A673 (cell line): ENCODE data around the gene URB1. TPM values are rescaled to one million over a fixed set of nuclear protein-coding genes. Genes with fewer than 3 reads are reported as not detected.

ENCODE experiments used
- BruUV-seq: library from RNA; stranded (reverse); fragments of 400-500 nt; replicated peaks from 2 replicates; lab custom pipeline; 2021; lab: Mats Ljungman, UMichigan
- CTCF ChIA-PET: fragments of 300-600 bp; sonication (Branson Sonifier 250); formaldehyde crosslinking; loops from one replicate; lab custom pipeline; 2022; ENCODE audit warnings: antibody characterized with exemption; lab: Charles Lee
- POLR2A ChIA-PET: fragments of 300-600 bp; sonication (Branson Sonifier 250); formaldehyde crosslinking; loops from one replicate; lab custom pipeline; 2022; ENCODE audit warnings: antibody characterized with exemption; ENCODE audit not compliant: low non-redundant PET; lab: Charles Lee
- DNase-seq: peaks from one replicate; pipeline ENCODE4 v3.0.0-alpha.2; 2015; ENCODE audit warnings: low spot score
- H3K27ac ChIP-seq: fragments of 200-600 bp; sonication (generic); 2 replicates; pipeline ENCODE4 v1.5.1; 2016; ENCODE audit warnings: mixed run types, low read depth, mild to moderate bottlenecking, mixed read lengths, antibody characterized with exemption, low read length; ENCODE audit not compliant: poor library complexity, severe bottlenecking
- H3K27me3 ChIP-seq: fragments of 200-600 bp; sonication (generic); replicated peaks from 2 replicates; pipeline ENCODE4 v1.6.1; 2017; ENCODE audit warnings: mixed run types, low read depth, mild to moderate bottlenecking, mixed read lengths, antibody characterized with exemption, low read length; ENCODE audit not compliant: insufficient read depth, poor library complexity
- H3K36me3 ChIP-seq: fragments of 200-600 bp; sonication (generic); 2 replicates; pipeline ENCODE4 v1.6.1; 2016; ENCODE audit warnings: mixed run types, mild to moderate bottlenecking, mixed read lengths, antibody characterized with exemption, low read length; ENCODE audit not compliant: insufficient read depth, poor library complexity, severe bottlenecking
- H3K4me1 ChIP-seq: fragments of 200-600 bp; sonication (generic); 2 replicates; pipeline ENCODE4 v1.6.1; 2017; ENCODE audit warnings: mixed run types, mild to moderate bottlenecking, mixed read lengths, antibody characterized with exemption, low read length; ENCODE audit not compliant: insufficient read depth, poor library complexity, severe bottlenecking
- H3K4me3 ChIP-seq: fragments of 200-600 bp; sonication (generic); 2 replicates; pipeline ENCODE4 v1.5.1; 2016; ENCODE audit warnings: low read depth, mixed run types, mild to moderate bottlenecking, mixed read lengths, low read length; ENCODE audit not compliant: poor library complexity, severe bottlenecking
- H3K9me3 ChIP-seq: fragments of 200-600 bp; sonication (generic); 2 replicates; pipeline ENCODE4 v1.6.1; 2016; ENCODE audit warnings: mixed run types, low read depth, mild to moderate bottlenecking, mixed read lengths, antibody characterized with exemption, low read length; ENCODE audit not compliant: poor library complexity, severe bottlenecking
- EZH2 ChIP-seq: fragments of 200-600 bp; sonication (generic); IDR thresholded peaks from 2 replicates; pipeline ENCODE4 v1.6.1; 2017; ENCODE audit warnings: borderline replicate concordance, low read depth, mild to moderate bottlenecking, mixed read lengths, antibody characterized with exemption, low read length; ENCODE audit not compliant: poor library complexity, severe bottlenecking
- intact Hi-C: fragments of 100-400 bp; cut with micrococcal nuclease; formaldehyde crosslinking; loops from one replicate; pipeline ENCODE4 v1.10.0; 2022; ENCODE audit not compliant: unreplicated experiment
- total RNA-seq: library from RNA; stranded (reverse); gene quantifications from 2 replicates; pipeline ENCODE4 v1.2.3, GENCODE V29; 2021
- TF ChIP-seq, protein P1 (sequence below): fragments of 300-800, 200-600 bp; sonication (generic); conservative IDR thresholded peaks from 2 replicates; pipeline ENCODE4 v1.5.1; 2017; ENCODE audit warnings: low read depth, mild to moderate bottlenecking, antibody characterized with exemption, low read length, moderate library complexity, mixed read lengths

URB1 gene
- total RNA-seq, 1 experiment from 2014 or later, result 30.5 TPM

DNA sequence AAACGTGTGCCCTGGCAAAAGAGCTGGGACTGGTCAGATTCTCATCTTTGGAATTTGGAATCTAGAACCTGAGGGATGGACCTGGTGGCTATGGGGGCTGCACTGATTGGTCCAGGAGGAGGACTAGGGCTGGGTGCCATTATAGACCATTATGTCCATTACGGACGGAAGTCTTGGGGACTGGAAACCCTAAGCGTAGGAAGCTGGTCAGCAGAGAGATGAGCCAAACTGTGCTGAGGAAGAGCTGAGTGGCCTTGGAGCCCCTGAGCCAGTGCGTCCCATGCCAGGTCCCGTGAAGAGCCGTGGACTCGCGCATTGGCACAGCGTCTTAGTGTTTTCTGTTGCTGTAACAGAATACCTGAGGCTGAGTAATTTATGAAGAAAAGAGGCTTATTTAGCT is 84.1 kb downstream of the URB1 start:
- no peak for DNase-seq
- no TSS peak for BruUV-seq
- intact Hi-C loops, result no loop called here

DNA sequence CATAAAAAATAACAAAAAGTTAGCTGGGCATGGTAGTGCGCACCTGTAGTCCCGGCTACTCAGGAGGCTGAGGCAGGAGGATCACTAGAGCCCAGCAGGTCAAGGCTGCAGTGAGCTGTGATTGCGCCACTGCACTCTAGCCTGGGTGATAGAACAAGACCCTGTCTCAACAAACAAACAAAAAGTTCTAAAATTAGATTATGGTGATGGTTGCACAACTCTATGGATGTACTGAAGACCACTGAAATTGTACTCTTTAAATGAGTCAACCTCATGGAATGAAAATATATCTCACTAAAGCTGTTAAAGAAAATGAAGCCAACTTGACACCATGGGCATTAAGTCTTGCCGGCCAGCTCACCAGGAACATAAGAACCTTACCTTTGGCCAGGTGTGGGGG is 85.1 kb downstream of the URB1 start:
- Histone ChIP-seq H3K27ac (no peak overlapping the region), H3K4me3 (no peak overlapping the region), H3K4me1 (no peaks in the 10 kb centered on the region), H3K36me3 (peaks cover 2% of the 10 kb centered on the region), H3K27me3 (no peaks in the 10 kb centered on the region), H3K9me3 (no peaks in the 10 kb centered on the region)
- intact Hi-C loops, result no loop called here
- no TSS peak for BruUV-seq
- POLR2A ChIA-PET, result no interaction called here
- DNase-seq, result no peak
- TF ChIP-seq, protein P1, sequence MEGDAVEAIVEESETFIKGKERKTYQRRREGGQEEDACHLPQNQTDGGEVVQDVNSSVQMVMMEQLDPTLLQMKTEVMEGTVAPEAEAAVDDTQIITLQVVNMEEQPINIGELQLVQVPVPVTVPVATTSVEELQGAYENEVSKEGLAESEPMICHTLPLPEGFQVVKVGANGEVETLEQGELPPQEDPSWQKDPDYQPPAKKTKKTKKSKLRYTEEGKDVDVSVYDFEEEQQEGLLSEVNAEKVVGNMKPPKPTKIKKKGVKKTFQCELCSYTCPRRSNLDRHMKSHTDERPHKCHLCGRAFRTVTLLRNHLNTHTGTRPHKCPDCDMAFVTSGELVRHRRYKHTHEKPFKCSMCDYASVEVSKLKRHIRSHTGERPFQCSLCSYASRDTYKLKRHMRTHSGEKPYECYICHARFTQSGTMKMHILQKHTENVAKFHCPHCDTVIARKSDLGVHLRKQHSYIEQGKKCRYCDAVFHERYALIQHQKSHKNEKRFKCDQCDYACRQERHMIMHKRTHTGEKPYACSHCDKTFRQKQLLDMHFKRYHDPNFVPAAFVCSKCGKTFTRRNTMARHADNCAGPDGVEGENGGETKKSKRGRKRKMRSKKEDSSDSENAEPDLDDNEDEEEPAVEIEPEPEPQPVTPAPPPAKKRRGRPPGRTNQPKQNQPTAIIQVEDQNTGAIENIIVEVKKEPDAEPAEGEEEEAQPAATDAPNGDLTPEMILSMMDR, result no peak
- no peak for TF ChIP-seq EZH2
- CTCF ChIA-PET, result no interaction called here

More for the DNA sequence above, 84.1 kb downstream of the URB1 start:
- CTCF ChIA-PET, result interaction anchor here (0.6 to 0.7 kb wide), 2 partner anchors 74 to 292 kb away, joined by 3 to 8 read pairs; no protein-coding TSS in a partner anchor
- TF ChIP-seq, protein P1, result no peak
- TF ChIP-seq EZH2, result no peak
- no peaks in the 10 kb centered on the region for H3K9me3 ChIP-seq
- H3K4me3 ChIP-seq, result no peak overlapping the region
- POLR2A ChIA-PET, result interaction anchor here (0.6 to 0.7 kb wide), 2 partner anchors 102 to 446 kb away, joined by 3 to 4 read pairs; no protein-coding TSS in a partner anchor
- no peaks in the 10 kb centered on the region for H3K27me3 ChIP-seq
- no peak overlapping the region for H3K27ac ChIP-seq
- no peaks in the 10 kb centered on the region for H3K4me1 ChIP-seq
- peaks cover 4% of the 10 kb centered on the region for H3K36me3 ChIP-seq

DNA sequence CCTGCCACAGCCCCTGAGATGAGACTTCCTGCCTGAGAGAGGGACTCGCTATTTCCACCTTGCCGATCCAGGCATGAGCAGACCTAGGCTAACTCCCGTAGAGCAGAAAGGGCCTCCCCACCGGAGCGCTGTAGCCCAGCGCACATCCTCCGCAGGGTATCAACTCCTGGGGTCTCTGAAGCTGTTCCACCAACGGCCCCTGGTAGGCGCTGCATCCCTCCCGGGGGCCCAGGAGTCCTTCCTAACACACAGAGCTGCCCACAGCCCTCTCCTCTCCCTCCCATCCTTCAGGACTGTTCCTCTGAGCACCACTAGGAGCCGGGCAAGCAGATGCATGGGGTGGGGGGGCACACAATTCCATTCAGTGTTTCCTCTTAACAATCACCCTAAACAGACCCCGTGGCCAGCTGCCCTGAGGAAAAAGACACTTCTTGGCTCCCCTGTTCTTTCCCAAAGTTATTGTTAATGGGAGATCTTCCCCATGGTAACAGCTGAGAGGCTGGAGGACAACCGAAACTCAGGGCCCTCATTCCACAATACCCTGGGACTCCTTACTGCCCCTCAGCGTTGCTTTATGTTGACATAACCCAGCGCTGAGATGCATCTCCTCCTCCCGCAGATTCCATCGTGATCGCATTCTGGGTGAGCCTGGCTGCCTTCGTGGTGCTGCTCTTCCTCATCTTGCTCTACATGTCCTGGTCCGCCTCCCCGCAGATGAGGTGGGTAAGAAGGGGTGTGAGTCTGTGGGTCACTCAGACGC is 86.6 kb downstream of the URB1 start:
- H3K27ac ChIP-seq, result no peak overlapping the region
- ChIA-PET POLR2A (no interaction called here), CTCF (interaction anchor here (0.6 kb wide), 1 partner anchor 9 kb away, joined by 5 read pairs; no protein-coding TSS in a partner anchor)
- no peak for DNase-seq
- no peak for TF ChIP-seq EZH2
- TF ChIP-seq, protein P1, result 0 out of 2 replicates have a peak, but pooled peaks have one; percentile 20
- H3K9me3 ChIP-seq, result no peaks in the 10 kb centered on the region
- no peaks in the 10 kb centered on the region for H3K27me3 ChIP-seq
- H3K4me3 ChIP-seq, result no peak overlapping the region
- intact Hi-C loops, result no loop called here
- no TSS peak for BruUV-seq
- H3K36me3 ChIP-seq, result peaks cover 2% of the 10 kb centered on the region
- no peaks in the 10 kb centered on the region for H3K4me1 ChIP-seq
